Measurements from ENCODE around the gene ZNF236. TPM values are rescaled to one million over a fixed set of nuclear protein-coding genes. Genes with fewer than 3 reads are reported as not detected.
"Not testable (repeated sequence)": the region's sequence is repeated elsewhere in the genome, so short reads cannot be mapped to it uniquely, and the experiment has no call there.

ZNF236 gene
- total and polyA plus RNA-seq, 2 experiments from 2014 or later, result 5.8 to 13.1 TPM

GRCh38 chr18:76937597-76937996, 115.2 kb downstream of the ZNF236 start:
- H3K27me3 ChIP-seq, result no peaks in the 10 kb centered on the region
- no peak overlapping the region for H3K27ac ChIP-seq
- DNase-seq (ENCODE audit: low read depth in 1 of 2, low spot score in 1 of 2), result no peak
- TF ChIP-seq CTCF (IDR thresholded peaks at IDR 0.05; ENCODE audit: low read depth, low read length), result no peak
- no peaks in the 10 kb centered on the region for H3K4me1 ChIP-seq (ENCODE audit: low read depth)
- peaks cover 13% of the 10 kb centered on the region for H3K36me3 ChIP-seq
- H3K4me3 ChIP-seq, result no peak overlapping the region
- no peaks in the 10 kb centered on the region for H3K9me3 ChIP-seq (ENCODE audit: low read depth)

DNA sequence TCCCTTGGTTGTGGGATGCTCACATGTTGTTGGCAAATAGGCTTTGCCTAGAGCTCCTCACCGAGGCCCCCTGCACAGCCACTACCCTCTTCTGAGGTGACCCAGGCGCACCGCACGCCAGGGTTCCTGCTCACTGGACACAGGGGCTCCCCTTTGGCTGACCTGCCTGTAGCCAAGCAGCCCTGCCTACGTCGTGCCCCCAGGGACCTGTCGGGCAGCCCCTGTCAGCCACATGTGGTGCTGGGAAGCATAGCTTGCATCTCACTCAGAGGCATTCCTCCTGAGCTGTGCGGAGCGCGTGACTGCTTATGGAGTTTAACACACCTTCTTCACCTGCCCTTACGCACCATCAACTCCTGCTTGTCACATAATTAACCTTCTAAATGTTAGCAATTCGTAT, 116.3 kb downstream of the ZNF236 start:
- H3K27me3 ChIP-seq, result no peaks in the 10 kb centered on the region
- no peak for TF ChIP-seq CTCF (IDR thresholded peaks at IDR 0.05; ENCODE audit: low read depth, low read length)
- peaks cover 13% of the 10 kb centered on the region for H3K36me3 ChIP-seq
- H3K4me1 ChIP-seq (ENCODE audit: low read depth), result no peaks in the 10 kb centered on the region
- no peak overlapping the region for H3K27ac ChIP-seq
- H3K9me3 ChIP-seq (ENCODE audit: low read depth), result no peaks in the 10 kb centered on the region
- no peak for DNase-seq (ENCODE audit: low read depth in 1 of 2, low spot score in 1 of 2)
- no peak overlapping the region for H3K4me3 ChIP-seq

- no peak for DNase-seq (ENCODE audit: low read depth in 1 of 2, low spot score in 1 of 2)
- peaks cover 13% of the 10 kb centered on the region for H3K36me3 ChIP-seq
- no peak for TF ChIP-seq CTCF (IDR thresholded peaks at IDR 0.05; ENCODE audit: low read depth, low read length)
- H3K27ac ChIP-seq, result no peak overlapping the region
- H3K4me3 ChIP-seq, result no peak overlapping the region
- no peaks in the 10 kb centered on the region for H3K27me3 ChIP-seq
- no peaks in the 10 kb centered on the region for H3K4me1 ChIP-seq (ENCODE audit: low read depth)
- H3K9me3 ChIP-seq (ENCODE audit: low read depth), result no peaks in the 10 kb centered on the region
These were observed 118.9 kb downstream of the ZNF236 start for GRCh38 chr18:76941284-76941683.

DNA sequence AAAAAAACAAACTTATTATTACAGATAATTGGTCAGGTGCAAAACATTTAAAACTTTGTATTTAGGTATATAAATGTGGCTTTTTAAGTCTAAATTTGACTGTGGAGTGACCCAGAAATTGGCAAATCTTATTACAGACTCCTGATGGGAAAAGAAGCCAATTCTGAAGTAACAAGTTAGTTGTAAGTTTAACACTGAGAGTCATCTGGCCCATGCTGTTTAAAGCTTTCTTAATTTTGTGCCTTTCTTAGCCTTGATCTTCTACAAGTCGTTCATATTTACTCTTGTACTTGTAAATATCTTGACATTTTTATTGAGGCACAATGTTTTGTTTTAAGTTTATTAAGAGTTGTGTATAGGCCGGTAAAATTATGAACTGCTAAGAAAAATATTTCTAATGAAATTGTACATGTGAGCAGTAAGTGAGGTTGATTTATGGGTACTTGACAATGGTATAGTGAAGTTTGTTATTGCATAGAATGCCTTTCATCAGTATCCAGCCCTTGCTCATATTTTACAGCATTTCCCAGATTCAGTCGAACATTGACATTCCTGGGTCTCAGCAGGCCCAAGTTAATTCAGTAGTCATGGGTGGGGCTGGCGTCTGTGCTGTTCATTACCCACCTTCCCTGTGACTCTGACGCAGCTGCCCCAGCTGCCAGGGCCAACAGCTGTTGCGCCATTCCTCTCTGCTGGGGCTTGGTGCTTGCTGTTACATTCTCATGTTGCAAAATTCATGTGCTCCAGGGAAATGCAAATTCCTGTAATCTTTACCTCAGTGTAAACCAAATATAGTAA, 121.4 kb downstream of the ZNF236 start:
- peak in 1 of 2 donors; percentile 82 for DNase-seq (ENCODE audit: low read depth in 1 of 2, low spot score in 1 of 2)
- TF ChIP-seq CTCF (IDR thresholded peaks at IDR 0.05; ENCODE audit: low read depth, low read length), result no peak
- H3K27me3 ChIP-seq, result no peaks in the 10 kb centered on the region
- H3K9me3 ChIP-seq (ENCODE audit: low read depth), result no peaks in the 10 kb centered on the region
- no peaks in the 10 kb centered on the region for H3K4me1 ChIP-seq (ENCODE audit: low read depth)
- peaks cover 8% of the 10 kb centered on the region for H3K36me3 ChIP-seq
- H3K4me3 ChIP-seq, result no peak overlapping the region
- no peak overlapping the region for H3K27ac ChIP-seq

- not testable (repeated sequence) for H3K36me3 ChIP-seq; H3K9me3 ChIP-seq (ENCODE audit: low read depth)
These were observed 122.0 kb downstream of the ZNF236 start for GRCh38 chr18:76944346-76944745.

DNA sequence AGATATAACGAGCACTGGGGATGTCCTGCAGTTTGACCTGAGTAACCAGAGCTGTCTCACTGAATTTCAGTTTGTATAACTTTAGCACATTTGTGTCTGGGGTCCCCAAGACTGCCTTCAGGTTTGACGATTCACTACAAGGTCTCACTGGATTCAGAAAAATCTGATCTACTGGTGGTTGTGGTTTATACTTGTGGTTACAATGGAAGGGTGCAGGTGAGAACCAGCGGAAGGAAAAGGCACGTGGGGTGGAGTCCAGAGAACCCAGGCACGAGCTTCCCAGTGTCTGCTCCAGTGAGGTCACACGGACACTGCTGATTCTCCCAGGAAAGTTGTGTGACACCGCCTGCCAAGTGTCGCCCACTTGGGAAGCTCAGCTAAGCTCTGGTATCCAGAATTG, 126.0 kb downstream of the ZNF236 start:
- no peak for TF ChIP-seq CTCF (IDR thresholded peaks at IDR 0.05; ENCODE audit: low read depth, low read length)
- no peak overlapping the region for H3K27ac ChIP-seq
- no peak for DNase-seq (ENCODE audit: low read depth in 1 of 2, low spot score in 1 of 2)
- H3K4me3 ChIP-seq, result no peak overlapping the region
- H3K4me1 ChIP-seq (ENCODE audit: low read depth), result no peaks in the 10 kb centered on the region
- no peaks in the 10 kb centered on the region for H3K9me3 ChIP-seq (ENCODE audit: low read depth)
- H3K27me3 ChIP-seq, result no peaks in the 10 kb centered on the region
- H3K36me3 ChIP-seq, result peaks cover 10% of the 10 kb centered on the region

More at GRCh38 chr18:76944346-76944745, 122.0 kb downstream of the ZNF236 start:
- H3K4me3 ChIP-seq; H3K27me3 ChIP-seq; H3K27ac ChIP-seq; H3K4me1 ChIP-seq (ENCODE audit: low read depth); DNase-seq (ENCODE audit: low read depth in 1 of 2, low spot score in 1 of 2): not testable (repeated sequence)

Measured in cardiac muscle cell (in vitro differentiated cells and primary cell).